GM12865 (cell line): ENCODE data around the gene KCNQ2.

Experiments
- DNase-seq: peaks from one replicate; pipeline ENCODE4 v3.0.0; 2010; ENCODE audit warnings: low read depth
- H3K4me3 ChIP-seq: 2 replicates; pipeline ENCODE4 v1.5.1; 2011; ENCODE audit warnings: mild to moderate bottlenecking, low read depth, low read length, control low read depth
- CTCF ChIP-seq: IDR thresholded peaks from 2 replicates; pipeline ENCODE4 v1.5.1; 2011; ENCODE audit warnings: low read length, control low read depth, low read depth, inconsistent platforms; ENCODE audit not compliant: insufficient read depth; ENCODE audit errors: missing control alignments

The KCNQ2 gene

GRCh38 chr20:63432577-63433325 is 39.7 kb downstream of the KCNQ2 start:
- no peak for TF ChIP-seq CTCF
- no peak overlapping the region for H3K4me3 ChIP-seq
- DNase-seq: no peak

- no peak for DNase-seq
- no peak for TF ChIP-seq CTCF
Observed at GRCh38 chr20:63431944-63432343, 40.5 kb downstream of the KCNQ2 start.

GRCh38 chr20:63430891-63431290 is 41.6 kb downstream of the KCNQ2 start:
- DNase-seq: no peak
- no peak for TF ChIP-seq CTCF
- H3K4me3 ChIP-seq: no peak overlapping the region

More at GRCh38 chr20:63431944-63432343, 40.5 kb downstream of the KCNQ2 start:
- no peak overlapping the region for H3K4me3 ChIP-seq

GRCh38 chr20:63429992-63430391 is 42.5 kb downstream of the KCNQ2 start:
- no peak for DNase-seq
- no peak for TF ChIP-seq CTCF
- no peak overlapping the region for H3K4me3 ChIP-seq

GRCh38 chr20:63428906-63429575 is 43.4 kb downstream of the KCNQ2 start:
- DNase-seq: no peak
- no peak overlapping the region for H3K4me3 ChIP-seq
- no peak for TF ChIP-seq CTCF

GRCh38 chr20:63427724-63428330 is 44.6 kb downstream of the KCNQ2 start:
- no peak for TF ChIP-seq CTCF
- DNase-seq: no peak
- no peak overlapping the region for H3K4me3 ChIP-seq
